DMS114 treated with DMSO at 0.1 percent for 48 hours (cell line): ENCODE data around the gene ASB6.
"Not testable (repeated sequence)": the region's sequence is repeated elsewhere in the genome, so short reads cannot be mapped to it uniquely, and the experiment has no call there.

Source experiments
- DNase-seq: peaks from one replicate; lab custom pipeline; 2025; ENCODE audit not compliant: unreplicated experiment; lab: John Stamatoyannopoulos, UW

Gene ASB6

DNA sequence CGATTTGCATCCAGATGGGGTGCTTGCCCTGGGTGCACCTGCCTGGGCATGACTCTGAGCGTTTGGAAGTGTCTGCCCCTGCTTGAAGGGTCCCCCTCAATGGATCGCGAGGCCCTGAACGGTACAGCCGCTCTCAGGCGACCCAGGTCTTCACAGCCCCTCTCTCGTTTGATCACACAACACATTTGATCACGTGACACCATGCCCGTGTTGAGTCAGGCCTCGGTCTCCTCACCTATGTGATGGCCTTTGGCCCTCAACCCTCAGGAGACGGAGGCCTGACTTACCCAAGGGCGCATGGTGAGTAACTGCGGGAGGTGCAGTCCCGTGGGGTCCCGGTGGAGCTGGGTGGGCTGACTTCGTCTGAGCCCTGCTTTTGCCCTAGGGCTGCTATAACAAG, 3.0 kb upstream of the ASB6 start:
- no peak for DNase-seq

DNA sequence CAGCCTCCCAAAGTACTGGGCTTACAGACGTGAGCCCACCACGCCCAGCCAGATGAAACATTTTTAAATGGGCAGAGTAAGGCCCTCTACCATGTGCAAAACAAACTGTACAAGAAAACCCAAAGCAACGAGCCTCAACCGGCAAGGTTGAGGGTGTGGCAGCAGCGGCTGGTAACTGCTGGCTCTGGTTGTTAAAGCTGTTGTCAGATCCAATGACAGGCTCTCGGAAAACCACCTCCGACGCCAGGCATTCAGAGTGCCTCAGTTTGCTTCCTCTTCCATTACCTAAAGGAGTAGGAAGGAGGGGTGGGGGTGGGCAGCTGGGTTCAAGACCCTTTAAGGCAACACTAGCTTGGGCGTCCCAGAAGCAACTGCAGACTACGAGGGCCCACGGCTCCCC, 2.4 kb upstream of the ASB6 start:
- DNase-seq: no peak

- no peak for DNase-seq
Measured at GRCh38 chr9:129643706-129644105, 1.8 kb upstream of the ASB6 start.

DNA sequence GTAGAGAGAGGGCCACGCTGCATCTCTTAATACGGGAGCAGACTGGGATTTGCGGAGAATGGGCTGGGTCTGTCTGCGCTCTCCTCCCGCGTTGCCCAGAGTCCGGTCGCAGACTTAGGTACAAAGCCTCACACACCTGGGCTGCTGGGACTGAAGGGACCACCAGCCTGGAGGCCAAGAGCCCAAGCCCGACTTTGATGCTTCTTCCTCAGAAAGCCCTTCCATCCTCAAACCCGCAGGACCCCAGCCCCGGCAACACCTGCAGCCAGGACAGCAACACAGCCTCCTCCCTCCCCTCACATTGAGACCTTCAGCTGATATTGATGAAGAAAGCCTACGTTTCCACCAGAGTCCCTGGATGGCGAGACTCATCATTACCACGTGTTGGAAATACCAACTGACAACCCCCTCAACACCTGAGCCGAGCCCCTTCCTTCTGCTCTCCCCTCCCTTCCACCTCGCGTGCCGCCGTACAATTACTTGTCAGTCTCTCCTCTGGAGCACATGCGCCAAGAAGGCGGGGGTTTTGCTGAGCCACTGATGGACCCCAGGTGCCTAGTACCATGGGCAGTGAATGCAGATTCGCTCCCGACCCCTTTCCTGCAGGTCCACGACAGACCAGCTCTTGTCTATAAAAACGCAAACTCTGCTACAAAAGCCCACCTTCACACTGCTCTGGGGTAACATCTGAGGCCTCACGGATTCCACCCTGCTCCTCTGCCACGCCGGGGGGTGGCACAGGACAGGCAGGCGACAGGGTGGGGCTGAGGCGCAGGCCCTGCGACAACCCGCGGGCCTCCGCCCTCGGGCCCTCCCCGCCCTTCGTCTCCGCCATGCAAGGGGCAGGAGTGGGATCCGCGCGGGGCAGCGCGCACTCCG, 841 bp downstream of the ASB6 start:
- no peak for DNase-seq

GRCh38 chr9:129640086-129640870, 1.7 kb downstream of the ASB6 start:
- no peak for DNase-seq

DNA sequence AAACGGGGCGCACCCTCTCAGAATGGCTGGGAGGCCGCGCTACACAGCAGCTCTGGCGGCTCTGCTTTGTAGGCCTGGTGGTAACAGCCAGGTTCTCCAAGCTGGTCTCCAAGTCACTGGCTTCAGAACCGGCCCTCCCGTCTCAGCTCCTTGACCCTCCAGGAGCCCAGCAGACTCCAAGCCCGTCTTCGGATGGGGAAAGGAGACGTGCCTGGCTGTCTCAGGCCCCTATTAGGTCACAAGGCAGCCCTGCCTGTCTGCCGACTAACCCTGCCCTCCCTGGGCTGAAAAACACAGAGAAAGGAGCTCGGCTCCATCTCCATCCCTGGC, 2.2 kb downstream of the ASB6 start:
- no peak for DNase-seq

DNA sequence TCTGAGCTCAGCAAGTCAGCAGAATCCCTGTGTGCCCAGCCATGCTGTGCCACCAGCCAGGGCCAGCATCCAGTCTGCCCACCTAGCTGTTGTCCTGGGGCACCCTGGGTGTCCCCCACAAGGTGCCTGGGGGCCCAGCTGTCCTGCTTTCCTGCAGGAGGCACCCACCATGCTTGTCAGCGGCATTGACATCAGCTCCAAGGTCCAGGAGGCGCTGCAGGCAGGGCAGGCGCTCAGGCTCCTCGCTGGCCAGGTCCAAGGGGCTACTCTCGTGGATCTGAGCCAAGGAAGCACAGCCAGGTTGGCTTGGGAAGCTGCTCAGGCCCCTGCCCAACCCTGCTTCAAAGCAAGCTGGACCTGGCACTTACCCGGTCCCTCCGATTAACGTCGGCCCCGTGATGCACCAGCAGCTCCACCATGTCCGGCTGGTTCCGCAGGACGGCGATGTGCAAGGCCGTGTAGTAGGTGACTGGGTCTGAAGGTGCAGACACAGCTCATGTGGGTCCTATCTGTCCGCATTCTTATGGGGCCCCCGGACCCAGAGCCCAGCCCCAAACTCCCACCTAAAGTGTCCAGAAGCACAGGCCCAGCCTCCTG, 2.8 kb downstream of the ASB6 start:
- no peak for DNase-seq

GRCh38 chr9:129637673-129638439, 4.1 kb downstream of the ASB6 start:
- DNase-seq: no peak

DNA sequence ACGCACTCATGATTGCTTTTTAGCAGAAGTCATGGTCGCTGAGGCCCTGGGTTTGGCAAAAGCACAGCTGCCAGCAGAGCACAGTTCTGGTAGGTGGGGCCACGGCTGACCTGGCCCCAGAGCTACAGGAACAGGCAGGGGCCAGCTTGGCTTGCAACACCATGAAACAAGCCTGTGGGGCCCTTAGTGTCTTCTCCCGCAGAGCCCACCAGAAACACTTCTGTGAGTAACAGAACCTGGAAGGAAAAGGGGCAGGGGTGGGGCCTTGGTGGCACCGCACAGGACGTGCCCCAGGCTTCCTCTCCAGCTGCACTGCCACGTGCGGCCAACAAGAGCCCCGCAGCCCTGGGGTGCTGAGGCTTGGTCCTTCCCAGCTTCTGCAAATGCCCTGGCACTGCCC, 4.8 kb downstream of the ASB6 start:
- no peak for DNase-seq

DNA sequence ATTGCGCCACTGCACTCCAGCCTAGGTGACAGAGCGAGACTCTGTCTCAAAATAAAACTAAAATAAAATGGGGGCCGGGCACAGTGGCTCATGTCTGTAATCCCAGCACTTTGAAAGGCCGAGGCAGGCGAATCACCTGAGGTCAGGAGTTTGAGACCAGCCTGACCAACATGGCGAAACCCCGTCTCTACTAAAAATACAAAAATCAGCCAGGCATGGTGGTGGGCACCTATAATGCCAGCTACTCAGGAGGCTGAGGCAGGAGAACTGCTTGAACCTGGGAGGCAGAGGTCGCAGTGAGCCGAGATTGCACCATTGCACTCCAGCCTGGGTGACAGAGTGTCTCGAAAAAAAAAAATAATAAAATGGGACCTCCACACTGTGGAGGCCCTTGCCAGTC, 5.6 kb downstream of the ASB6 start:
- not testable (repeated sequence) for DNase-seq

- no peak for DNase-seq
Measured at GRCh38 chr9:129635099-129636065, 6.6 kb downstream of the ASB6 start.

- DNase-seq: no peak
Measured at GRCh38 chr9:129633848-129634247, 8.1 kb downstream of the ASB6 start.

- no peak for DNase-seq
Measured at GRCh38 chr9:129633207-129633606, 8.7 kb downstream of the ASB6 start.

DNA sequence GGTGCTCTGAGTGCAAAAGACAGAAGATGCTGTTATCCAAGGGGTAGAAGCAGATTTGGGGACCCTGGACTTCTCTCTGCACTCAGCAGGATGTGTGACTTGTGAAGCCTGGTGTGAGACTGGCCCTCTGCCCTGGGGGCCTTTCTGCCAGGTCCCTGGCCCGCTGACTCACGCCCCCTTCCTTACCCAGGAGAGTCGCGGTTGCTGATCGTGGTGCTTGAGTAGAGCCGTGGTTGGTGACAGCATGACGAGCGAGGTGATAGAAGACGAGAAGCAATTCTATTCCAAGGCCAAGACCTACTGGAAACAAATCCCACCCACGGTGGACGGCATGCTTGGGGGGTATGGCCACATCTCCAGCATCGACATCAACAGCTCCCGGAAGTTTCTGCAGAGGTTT, 9.5 kb downstream of the ASB6 start:
- DNase-seq: no peak

GRCh38 chr9:129631674-129632129, 10.2 kb downstream of the ASB6 start:
- DNase-seq: no peak

- no peak for DNase-seq
Measured at GRCh38 chr9:129630967-129631673, 10.8 kb downstream of the ASB6 start.

DNA sequence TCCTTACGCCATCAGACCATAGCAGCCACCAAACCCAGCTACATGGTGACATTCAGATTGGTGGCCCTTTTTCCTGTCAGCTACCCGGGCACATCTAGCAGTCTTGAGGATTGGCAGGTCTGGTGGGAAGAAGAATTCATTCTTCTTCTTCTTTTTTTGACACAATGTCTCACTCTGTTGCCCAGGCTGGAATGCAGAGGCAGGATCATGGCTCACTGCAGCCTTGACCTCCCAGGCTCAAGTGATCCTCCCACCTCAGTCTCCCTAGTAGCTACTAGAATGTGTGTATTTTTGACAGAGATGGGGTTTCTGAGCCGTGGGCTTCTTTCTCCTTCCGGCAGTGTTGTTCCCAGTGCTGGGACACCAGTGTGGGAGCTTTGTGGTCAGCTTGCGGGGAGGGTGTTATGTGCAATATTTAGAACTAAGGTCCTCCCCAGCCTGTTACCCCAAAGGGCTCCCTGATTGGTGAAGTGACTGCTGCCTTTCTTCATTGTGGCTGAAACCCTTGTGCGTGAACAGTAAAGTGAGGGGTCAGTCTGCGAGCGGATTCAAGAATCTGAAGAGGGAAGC, 12.6 kb downstream of the ASB6 start:
- DNase-seq: no peak

DNA sequence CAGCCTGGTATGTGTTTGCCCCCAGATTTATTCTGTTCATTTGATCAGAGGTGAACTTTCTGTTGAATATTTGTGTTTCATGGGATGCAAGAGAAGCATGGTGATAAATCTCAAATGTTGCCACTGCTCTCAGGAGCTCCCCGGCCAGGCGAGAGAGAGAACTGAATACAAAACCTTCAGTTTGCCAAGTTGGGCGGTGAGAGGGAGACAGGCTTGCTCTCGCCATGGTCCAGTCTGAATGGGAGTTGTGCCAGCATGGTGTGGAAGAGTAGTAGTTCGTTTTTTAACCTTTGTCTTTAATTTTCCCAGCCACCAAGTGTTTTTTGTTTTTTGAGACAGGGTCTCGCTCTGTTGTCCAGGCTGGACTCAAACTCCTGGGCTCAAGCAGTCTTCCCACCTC, 13.2 kb downstream of the ASB6 start:
- DNase-seq: no peak
